GM18868 (cell line): ENCODE measurements around the gene NR5A1.

Experiments
- ATAC-seq: cut with Tn5 transposase; IDR thresholded peaks from one replicate; pipeline ENCODE4 v1.9.1; 2021; ENCODE audit warnings: mild to moderate bottlenecking, moderate library complexity; ENCODE audit not compliant: unreplicated experiment

The NR5A1 gene

GRCh38 chr9:124506931-124507879, at the start of gene NR5A1:
NR5A1 (minus strand) TSS chr9:124507399; CDS start chr9:124503395, 4,004 bp downstream.
- no peak for ATAC-seq

GRCh38 chr9:124555043-124555442, 47.8 kb upstream of the NR5A1 start:
- ATAC-seq, result no peak

GRCh38 chr9:124553738-124554137, 46.5 kb upstream of the NR5A1 start:
- no peak for ATAC-seq

- no peak for ATAC-seq
These were observed 45.0 kb upstream of the NR5A1 start for GRCh38 chr9:124552273-124552605.

GRCh38 chr9:124551472-124552272, 44.5 kb upstream of the NR5A1 start:
- ATAC-seq, result peak; percentile 81

GRCh38 chr9:124550072-124550471, 42.9 kb upstream of the NR5A1 start:
- ATAC-seq, result no peak

- no peak for ATAC-seq
These were observed 41.8 kb upstream of the NR5A1 start for GRCh38 chr9:124549016-124549415.

GRCh38 chr9:124544535-124544934, 37.3 kb upstream of the NR5A1 start:
- no peak for ATAC-seq

- ATAC-seq, result no peak
These were observed 34.6 kb upstream of the NR5A1 start for GRCh38 chr9:124541824-124542223.

GRCh38 chr9:124537926-124538325, 30.7 kb upstream of the NR5A1 start:
- no peak for ATAC-seq

- no peak for ATAC-seq
These were observed 28.6 kb upstream of the NR5A1 start for GRCh38 chr9:124535846-124536245.

- ATAC-seq, result no peak
These were observed 25.7 kb upstream of the NR5A1 start for GRCh38 chr9:124532897-124533296.

- ATAC-seq, result no peak
These were observed 23.9 kb upstream of the NR5A1 start for GRCh38 chr9:124531115-124531514.

GRCh38 chr9:124530246-124530645, 23.0 kb upstream of the NR5A1 start:
- ATAC-seq, result no peak

- ATAC-seq, result no peak
These were observed 20.6 kb upstream of the NR5A1 start for GRCh38 chr9:124527781-124528180.

GRCh38 chr9:124526174-124526573, 19.0 kb upstream of the NR5A1 start:
- ATAC-seq, result no peak

- ATAC-seq, result no peak
These were observed 15.2 kb upstream of the NR5A1 start for GRCh38 chr9:124522121-124523098.

GRCh38 chr9:124521142-124521541, 13.9 kb upstream of the NR5A1 start:
- ATAC-seq, result no peak

GRCh38 chr9:124520206-124520596, 13.0 kb upstream of the NR5A1 start:
- no peak for ATAC-seq

GRCh38 chr9:124518116-124518515, 10.9 kb upstream of the NR5A1 start:
- ATAC-seq, result no peak

- no peak for ATAC-seq
These were observed 10.4 kb upstream of the NR5A1 start for GRCh38 chr9:124517600-124517999.
